Nucleus accumbens (tissue), 56 donors: ENCODE results near the gene LRRC37A3.
"Not testable (repeated sequence)": the region's sequence is repeated elsewhere in the genome, so short reads cannot be mapped to it uniquely, and the experiment has no call there.

Experiments used
- DNase-seq, 56 donors: peaks; one replicate each; lab custom pipeline; 2025; lab: John Stamatoyannopoulos, UW

The LRRC37A3 gene

GRCh38 chr17:64927444-64927843 lies 8.2 kb upstream of the LRRC37A3 start:
- DNase-seq = peak in 15 of 56 donors; percentile 13 to 61 (median 37)

- not testable (repeated sequence) for DNase-seq
Observed at GRCh38 chr17:64926430-64926829, 7.2 kb upstream of the LRRC37A3 start.

- not testable (repeated sequence) for DNase-seq
Observed at GRCh38 chr17:64925244-64925643, 6.0 kb upstream of the LRRC37A3 start.

GRCh38 chr17:64923051-64923568 lies 3.8 kb upstream of the LRRC37A3 start:
- DNase-seq = not testable (repeated sequence)

GRCh38 chr17:64920419-64921172 lies 1.3 kb upstream of the LRRC37A3 start:
- DNase-seq = peak in 1 of 56 donors; percentile 9

- DNase-seq = peak in 5 of 56 donors; percentile 2 to 43 (median 29)
Observed at GRCh38 chr17:64920026-64920418, 744 bp upstream of the LRRC37A3 start.

- DNase-seq = peak in 20 of 56 donors; percentile 17 to 59 (median 42)
Observed at GRCh38 chr17:64918842-64919288, 413 bp downstream of the LRRC37A3 start.

- DNase-seq = not testable (repeated sequence)
Observed at GRCh38 chr17:64917540-64917939, 1.7 kb downstream of the LRRC37A3 start.

- DNase-seq = not testable (repeated sequence)
Observed at GRCh38 chr17:64915244-64915643, 4.0 kb downstream of the LRRC37A3 start.

GRCh38 chr17:64910191-64910514 lies 9.1 kb downstream of the LRRC37A3 start:
- not testable (repeated sequence) for DNase-seq

GRCh38 chr17:64909511-64910190 lies 9.6 kb downstream of the LRRC37A3 start:
- not testable (repeated sequence) for DNase-seq

- not testable (repeated sequence) for DNase-seq
Observed at GRCh38 chr17:64904069-64904468, 15.2 kb downstream of the LRRC37A3 start.

- not testable (repeated sequence) for DNase-seq
Observed at GRCh38 chr17:64897136-64897535, 22.1 kb downstream of the LRRC37A3 start.

GRCh38 chr17:64874210-64874609 lies 45.1 kb downstream of the LRRC37A3 start:
- DNase-seq = not testable (repeated sequence)

- DNase-seq = peak in 38 of 56 donors; percentile 1 to 77 (median 21)
Observed at GRCh38 chr17:64847504-64848466, 71.5 kb downstream of the LRRC37A3 start.

- DNase-seq = not testable (repeated sequence)
Observed at GRCh38 chr17:64846892-64847291, 72.4 kb downstream of the LRRC37A3 start.

GRCh38 chr17:64843918-64844317 lies 75.4 kb downstream of the LRRC37A3 start:
- DNase-seq = not testable (repeated sequence)

GRCh38 chr17:64842900-64843299 lies 76.4 kb downstream of the LRRC37A3 start:
- DNase-seq = not testable (repeated sequence)

GRCh38 chr17:64840960-64841359 lies 78.3 kb downstream of the LRRC37A3 start:
- not testable (repeated sequence) for DNase-seq

GRCh38 chr17:64838513-64838912 lies 80.8 kb downstream of the LRRC37A3 start:
- not testable (repeated sequence) for DNase-seq
